HG02623 (cell line): ENCODE data around the gene CCT5.
"Not testable (repeated sequence)": the region's sequence is repeated elsewhere in the genome, so short reads cannot be mapped to it uniquely, and the experiment has no call there.

Experiments used
- ATAC-seq: cut with Tn5 transposase; IDR thresholded peaks from one replicate; pipeline ENCODE4 v1.9.1; 2021; ENCODE audit warnings: moderate library complexity; ENCODE audit not compliant: unreplicated experiment

Gene CCT5

DNA sequence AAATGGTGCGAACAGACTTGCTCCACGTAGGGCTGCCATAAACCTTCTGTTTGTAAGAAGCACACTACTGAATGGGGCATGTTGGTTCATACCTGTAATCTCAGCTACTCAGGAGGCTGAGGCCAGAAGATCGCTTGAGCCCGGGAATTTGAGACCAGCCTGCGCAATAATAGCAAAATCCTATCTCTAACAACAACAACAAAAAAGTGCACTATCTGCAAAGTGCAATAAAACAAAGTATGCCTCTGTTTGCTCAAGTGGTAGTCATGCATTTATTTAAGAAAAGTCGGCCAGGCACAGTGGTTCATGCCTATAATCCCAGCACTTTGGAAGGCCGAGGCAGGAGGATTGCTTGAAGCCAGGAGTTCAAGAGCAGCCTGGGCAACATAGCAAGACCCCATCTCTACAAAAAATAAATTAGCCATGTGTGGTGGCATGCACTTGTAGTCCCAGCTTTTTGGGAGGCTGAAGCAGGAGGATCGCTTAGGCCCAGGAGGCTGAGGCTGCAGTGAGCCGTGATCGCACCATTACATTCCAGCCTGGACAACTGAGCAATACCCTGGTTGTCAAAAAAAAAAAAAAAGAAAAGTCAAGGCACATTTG lies 5.6 kb upstream of the CCT5 start:
- no peak for ATAC-seq

DNA sequence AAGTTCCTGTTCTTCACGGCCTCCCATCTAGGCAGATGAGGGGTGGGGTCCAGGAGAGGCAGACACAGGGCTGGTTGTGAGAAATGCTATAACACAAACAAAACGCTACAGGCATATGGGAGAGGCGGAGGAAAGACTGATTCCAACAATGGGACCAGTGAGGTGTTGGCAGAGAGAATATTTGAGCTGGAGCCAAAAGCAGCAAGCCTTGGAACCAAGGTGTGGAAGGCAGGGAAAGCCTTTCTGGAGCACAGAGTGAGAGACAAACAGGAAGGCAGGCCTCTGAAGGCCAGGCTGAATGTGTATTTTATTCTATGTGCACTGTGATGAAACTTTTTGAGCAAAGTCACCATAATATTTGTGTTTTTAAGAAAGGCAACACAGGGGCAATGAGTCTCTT lies 3.3 kb upstream of the CCT5 start:
- no peak for ATAC-seq

GRCh38 chr5:10247217-10247616 lies 2.9 kb upstream of the CCT5 start:
- not testable (repeated sequence) for ATAC-seq

- no peak for ATAC-seq
Observed at GRCh38 chr5:10248378-10249260, 1.5 kb upstream of the CCT5 start.

DNA sequence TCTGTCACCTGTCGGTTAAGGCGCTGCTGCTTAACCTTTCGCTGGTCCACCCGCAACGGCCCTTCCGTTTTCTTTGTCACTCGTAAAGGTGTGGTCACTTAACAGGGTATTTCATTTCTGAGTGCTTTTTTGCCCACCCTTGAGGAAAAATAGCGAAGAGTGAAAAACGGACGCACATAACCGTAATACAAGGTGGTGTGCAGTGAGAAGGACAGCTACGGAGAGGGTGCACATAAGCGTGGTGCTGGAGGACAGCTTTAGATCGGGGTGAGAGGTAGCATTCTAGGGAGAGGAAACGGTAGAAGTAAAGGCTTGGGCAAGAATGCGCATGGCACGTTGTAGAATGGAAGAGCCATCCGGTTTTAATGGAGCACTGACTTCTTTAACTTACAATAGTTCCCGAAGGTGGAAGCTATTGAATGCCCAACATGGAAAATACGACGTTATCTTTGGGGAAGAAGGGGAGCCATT lies 761 bp downstream of the CCT5 start:
- ATAC-seq = no peak

DNA sequence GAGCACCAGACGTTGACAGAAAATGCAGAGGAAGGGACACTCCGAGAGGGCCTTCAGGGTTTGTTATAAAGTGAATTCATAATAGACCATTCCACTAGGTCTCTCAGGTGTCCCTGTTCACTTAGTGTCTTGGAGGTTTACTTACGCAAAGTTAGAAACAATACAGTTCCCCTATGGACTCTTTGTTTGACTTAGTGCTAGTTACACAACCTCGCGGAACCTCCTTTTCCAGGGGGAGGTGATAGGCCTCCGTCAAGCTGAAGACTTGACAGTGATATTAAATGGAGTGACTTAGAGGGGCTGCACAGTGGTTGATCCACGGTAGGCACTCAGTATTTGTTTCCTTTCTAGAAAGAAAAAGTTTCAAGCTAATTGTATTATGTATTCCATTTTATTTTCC lies 1.3 kb downstream of the CCT5 start:
- no peak for ATAC-seq

DNA sequence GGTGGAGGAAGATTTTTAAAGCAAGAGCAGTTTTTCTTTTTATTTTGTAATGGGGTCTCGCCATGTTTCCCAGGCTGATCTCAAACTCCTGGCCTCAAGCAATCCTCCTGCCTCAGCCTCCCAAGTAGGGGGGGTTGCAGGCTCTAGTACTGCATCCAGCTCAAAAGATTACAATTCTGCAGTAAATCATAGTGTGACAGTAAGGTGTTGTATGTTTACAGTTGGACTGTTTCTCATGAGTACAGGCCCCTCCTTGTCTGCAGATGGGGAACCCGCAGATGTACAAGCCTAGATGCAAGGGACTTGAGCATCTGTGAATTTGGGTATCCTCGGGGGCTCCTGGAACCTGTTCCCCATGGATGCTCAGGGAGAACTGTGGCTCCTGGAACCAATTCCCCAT lies 3.3 kb downstream of the CCT5 start:
- ATAC-seq = no peak

DNA sequence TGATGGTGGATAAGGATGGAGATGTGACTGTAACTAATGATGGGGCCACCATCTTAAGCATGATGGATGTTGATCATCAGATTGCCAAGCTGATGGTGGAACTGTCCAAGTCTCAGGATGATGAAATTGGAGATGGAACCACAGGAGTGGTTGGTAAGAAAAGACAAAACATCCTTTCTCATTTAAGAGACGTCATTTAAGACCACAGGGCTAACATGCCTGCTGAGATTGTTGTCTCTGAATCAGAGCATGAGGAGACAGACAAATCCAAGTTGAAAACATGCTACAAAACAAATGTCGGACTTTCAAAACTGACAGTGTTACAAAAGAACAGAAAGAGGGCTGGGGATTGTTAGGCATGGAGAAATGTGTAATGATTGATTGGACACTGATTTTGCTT lies 4.6 kb downstream of the CCT5 start:
- no peak for ATAC-seq

GRCh38 chr5:10257870-10258269 lies 7.8 kb downstream of the CCT5 start:
- no peak for ATAC-seq

GRCh38 chr5:10259899-10260298 lies 9.8 kb downstream of the CCT5 start:
- no peak for ATAC-seq

GRCh38 chr5:10261065-10261464 lies 11.0 kb downstream of the CCT5 start:
- no peak for ATAC-seq

- ATAC-seq = no peak
Observed at GRCh38 chr5:10262121-10262774, 12.2 kb downstream of the CCT5 start.

DNA sequence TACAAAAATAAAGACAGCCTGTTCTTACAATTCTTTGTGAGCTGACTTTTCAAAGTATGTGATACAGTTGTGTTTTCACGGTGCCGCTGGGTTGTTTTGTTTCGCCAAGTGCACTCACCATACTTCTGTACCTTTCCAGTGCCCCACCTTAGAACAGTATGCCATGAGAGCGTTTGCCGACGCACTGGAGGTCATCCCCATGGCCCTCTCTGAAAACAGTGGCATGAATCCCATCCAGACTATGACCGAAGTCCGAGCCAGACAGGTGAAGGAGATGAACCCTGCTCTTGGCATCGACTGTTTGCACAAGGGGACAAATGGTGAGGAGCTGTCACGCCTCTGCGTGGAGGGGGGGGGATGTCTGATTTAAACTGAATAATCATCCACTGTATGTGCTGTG lies 12.9 kb downstream of the CCT5 start:
- no peak for ATAC-seq

DNA sequence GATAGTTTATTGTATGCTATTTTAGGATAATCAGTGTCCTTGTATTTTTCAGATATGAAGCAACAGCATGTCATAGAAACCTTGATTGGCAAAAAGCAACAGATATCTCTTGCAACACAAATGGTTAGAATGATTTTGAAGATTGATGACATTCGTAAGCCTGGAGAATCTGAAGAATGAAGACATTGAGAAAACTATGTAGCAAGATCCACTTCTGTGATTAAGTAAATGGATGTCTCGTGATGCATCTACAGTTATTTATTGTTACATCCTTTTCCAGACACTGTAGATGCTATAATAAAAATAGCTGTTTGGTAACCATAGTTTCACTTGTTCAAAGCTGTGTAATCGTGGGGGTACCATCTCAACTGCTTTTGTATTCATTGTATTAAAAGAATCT lies 14.5 kb downstream of the CCT5 start:
- ATAC-seq = no peak

DNA sequence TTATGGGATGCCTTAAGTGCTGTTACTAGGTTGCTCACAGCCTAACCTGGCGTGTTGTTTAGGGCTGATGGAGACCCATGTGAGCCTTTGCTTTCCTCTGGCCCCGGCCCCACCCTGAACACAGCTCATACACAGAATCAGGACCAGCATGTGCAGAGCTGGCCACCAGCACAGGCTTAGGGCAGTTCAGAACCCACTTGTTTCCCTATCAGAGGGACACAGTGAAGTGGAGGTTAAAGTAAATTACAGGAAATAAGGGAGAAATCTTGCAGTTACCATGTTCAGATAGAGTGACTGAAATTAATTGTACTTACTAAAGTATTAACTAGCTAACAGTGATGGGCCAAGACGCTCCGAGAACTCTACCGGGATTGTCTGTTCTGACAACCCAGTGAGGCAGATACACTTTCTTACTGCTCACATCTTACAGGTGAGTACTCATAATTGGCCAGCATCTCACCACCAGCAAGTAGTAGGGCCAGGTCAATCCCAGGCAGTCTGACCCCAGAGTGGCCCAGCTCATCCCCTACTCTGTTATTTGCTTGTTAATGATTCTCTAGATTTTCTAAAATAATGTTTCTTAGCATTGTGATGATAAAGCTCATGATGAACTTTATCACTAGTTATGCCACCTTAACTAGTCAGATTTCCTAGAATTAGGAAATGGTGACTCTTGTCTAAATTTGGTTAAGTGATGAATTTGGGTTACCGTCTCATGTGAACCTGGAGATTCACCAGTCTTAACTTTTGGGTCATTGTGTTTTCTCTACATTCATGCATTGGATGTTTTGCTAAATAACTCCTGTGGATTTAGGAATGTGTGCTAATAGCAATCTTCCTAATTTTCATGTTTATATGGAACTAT lies 15.4 kb downstream of the CCT5 start:
- no peak for ATAC-seq

DNA sequence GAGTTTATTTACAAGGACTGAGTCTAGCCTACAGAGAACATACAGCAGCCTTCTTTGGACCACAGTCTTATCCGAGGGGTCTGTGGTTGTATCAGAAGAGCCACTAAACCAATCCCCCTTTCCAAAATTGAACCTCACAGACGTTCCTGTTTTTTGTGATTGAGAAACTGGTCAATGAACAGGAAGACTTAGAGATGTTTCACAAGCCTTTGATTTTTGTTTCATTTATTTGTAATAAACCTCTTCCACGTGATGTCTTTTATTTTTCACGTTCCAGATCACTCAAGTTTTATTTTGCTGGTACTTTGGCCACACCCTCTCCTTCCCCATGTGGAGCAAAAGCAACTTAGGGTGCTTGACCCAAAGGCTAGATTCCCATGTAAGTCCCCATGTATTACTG lies 16.1 kb downstream of the CCT5 start:
- ATAC-seq = no peak

DNA sequence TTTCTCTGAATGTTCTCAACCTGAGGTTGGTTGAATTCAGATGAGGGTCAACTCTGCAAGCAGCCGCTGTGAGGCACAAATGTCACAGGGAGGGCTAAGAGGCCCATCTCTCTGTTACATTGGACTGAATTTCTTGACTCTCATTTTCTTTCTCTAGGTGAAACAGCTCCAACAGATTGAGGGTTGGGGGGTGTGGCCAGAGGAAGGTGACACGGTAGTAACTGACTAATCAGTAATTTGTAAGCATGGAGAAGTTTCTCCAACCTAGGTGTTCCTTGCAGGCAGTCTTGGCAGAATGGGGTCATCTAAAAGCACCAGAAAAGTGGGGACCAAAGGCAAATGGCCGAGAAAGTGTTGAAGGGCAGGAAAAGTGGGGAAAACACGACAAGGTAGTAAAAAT lies 16.8 kb downstream of the CCT5 start:
- no peak for ATAC-seq

GRCh38 chr5:10268100-10268499 lies 18.0 kb downstream of the CCT5 start:
- no peak for ATAC-seq

- ATAC-seq = no peak
Observed at GRCh38 chr5:10272053-10272874, 22.2 kb downstream of the CCT5 start.

DNA sequence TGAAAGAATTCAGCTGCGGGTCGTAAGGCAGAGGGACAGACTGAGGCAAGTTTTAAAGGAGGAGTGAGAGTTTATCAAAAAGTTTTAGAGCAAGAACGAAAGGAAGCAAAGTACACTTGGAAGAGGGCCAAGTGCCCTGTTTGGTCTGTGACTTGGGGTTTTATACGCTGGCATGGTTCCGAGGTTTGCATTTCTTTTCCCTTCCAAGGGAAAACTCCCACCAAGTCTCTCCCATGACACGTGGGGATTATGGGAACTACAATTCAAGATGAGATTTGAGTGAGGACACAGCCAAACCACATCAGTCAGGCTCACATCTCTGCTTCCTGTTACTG lies 22.8 kb downstream of the CCT5 start:
- not testable (repeated sequence) for ATAC-seq
